HG03095 (cell line): ENCODE data around the gene IRX3.

Source experiments
- ATAC-seq: cut with Tn5 transposase; IDR thresholded peaks from one replicate; pipeline ENCODE4 v1.9.1; 2021; ENCODE audit warnings: moderate library complexity; ENCODE audit not compliant: unreplicated experiment

The IRX3 gene

GRCh38 chr16:54239456-54239855 is 47.1 kb downstream of the IRX3 start:
- ATAC-seq: no peak

GRCh38 chr16:54236773-54237172 is 49.8 kb downstream of the IRX3 start:
- no peak for ATAC-seq

DNA sequence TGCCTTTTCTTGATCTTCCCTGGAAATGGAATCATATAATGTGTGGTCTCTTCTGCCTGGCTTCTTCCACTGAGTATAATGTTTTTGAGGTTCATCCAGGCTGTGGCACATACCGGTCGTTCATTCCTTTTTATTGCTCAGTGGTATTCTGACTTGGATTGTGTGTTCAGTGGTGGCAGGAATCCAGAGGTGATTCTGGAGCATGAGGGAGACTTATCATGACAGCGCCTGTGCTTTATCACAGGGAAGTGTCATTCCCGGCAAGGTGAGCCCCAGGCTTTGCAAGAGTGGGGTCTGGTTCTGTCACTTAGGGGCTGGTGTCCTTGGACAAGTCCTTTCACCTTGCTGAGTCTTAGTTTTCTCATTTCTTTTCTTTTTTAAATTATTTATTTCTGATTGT is 53.0 kb downstream of the IRX3 start:
- no peak for ATAC-seq
